ENCODE results near the gene LSM14B.

The LSM14B gene

DNA sequence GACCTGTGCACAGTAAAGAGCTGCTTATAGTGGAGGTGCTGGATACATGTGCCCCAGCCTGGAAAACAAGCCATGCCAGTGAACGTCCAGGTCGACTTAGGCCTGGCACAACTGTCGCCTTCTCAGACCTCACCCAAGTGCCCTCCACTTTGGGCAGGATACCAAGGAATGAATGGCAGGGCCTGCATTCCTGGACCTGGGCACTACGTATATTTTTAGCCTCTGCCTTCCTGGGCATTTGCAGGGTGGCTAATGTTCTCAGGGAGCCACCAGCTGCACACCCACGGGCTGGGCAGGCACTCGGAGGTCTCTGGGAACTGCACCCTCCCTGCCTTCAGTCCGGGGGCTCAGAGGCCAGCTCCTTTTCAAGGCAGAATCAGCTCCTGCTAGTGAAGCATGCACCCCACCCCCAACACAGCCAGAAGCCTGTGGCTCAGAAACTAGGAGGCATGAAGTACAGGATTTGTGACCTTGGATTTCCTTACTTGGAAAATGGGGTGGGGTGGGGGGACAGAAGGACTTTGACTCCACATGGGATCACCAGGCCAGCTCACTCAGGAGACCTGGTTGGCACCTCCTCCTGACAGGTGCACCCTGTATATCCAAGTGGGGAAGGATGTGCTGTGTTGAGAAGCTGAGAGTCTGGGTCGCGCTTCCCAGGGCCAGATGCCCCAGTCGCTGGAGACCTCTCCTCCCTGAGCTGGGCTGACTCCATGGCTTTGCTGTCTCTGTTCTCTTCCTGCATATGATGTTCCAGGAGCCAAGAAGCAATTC lies 2.5 kb upstream of the LSM14B start:
- Histone ChIP-seq H3K4me1 (ENCODE audit: control insufficient read depth in 1 of 2, insufficient read depth in 1 of 2, low read depth in 1 of 2, low read length in 1 of 2) (peaks cover 17 to 22% of the 10 kb centered on the region in 2 experiments), H3K4me3 (ENCODE audit: low read depth in 1 of 2, low read length in 1 of 2) (no peak overlapping the region), H3K27me3 (peaks cover 69% of the 10 kb centered on the region), H3K9me3 (no peaks in the 10 kb centered on the region), H3K27ac (no peak overlapping the region), H3K36me3 (peaks cover 6% of the 10 kb centered on the region)
- TF ChIP-seq, protein P1, sequence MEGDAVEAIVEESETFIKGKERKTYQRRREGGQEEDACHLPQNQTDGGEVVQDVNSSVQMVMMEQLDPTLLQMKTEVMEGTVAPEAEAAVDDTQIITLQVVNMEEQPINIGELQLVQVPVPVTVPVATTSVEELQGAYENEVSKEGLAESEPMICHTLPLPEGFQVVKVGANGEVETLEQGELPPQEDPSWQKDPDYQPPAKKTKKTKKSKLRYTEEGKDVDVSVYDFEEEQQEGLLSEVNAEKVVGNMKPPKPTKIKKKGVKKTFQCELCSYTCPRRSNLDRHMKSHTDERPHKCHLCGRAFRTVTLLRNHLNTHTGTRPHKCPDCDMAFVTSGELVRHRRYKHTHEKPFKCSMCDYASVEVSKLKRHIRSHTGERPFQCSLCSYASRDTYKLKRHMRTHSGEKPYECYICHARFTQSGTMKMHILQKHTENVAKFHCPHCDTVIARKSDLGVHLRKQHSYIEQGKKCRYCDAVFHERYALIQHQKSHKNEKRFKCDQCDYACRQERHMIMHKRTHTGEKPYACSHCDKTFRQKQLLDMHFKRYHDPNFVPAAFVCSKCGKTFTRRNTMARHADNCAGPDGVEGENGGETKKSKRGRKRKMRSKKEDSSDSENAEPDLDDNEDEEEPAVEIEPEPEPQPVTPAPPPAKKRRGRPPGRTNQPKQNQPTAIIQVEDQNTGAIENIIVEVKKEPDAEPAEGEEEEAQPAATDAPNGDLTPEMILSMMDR (IDR thresholded peaks at IDR 0.05): no peak

DNA sequence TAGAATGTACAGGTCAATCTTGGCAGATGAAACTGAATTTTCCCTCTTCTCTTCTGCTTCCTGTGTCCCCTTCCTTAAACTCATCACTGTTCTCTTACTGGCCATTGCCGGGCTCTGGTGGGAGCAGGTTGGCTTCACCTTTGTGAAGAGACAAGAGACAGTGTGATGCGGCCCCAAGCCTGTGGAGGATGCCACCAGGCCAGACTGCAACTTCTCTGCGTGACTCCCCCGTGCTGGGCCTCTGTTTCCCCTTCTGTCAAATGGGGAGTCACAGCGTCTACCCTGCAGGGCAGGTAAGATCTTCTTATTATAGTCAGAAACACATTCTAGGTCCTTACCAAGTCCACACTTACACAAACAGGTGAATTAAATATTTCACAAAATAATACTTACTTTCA lies 1.9 kb upstream of the LSM14B start:
- H3K27ac ChIP-seq: no peak overlapping the region
- peaks cover 17 to 22% of the 10 kb centered on the region in 2 experiments for H3K4me1 ChIP-seq (ENCODE audit: control insufficient read depth in 1 of 2, insufficient read depth in 1 of 2, low read depth in 1 of 2, low read length in 1 of 2)
- no peaks in the 10 kb centered on the region for H3K9me3 ChIP-seq
- H3K36me3 ChIP-seq: peaks cover 12% of the 10 kb centered on the region
- H3K4me3 ChIP-seq (ENCODE audit: low read depth in 1 of 2, low read length in 1 of 2): no peak overlapping the region
- TF ChIP-seq, protein P1 (IDR thresholded peaks at IDR 0.05): no peak
- H3K27me3 ChIP-seq: peaks cover 64% of the 10 kb centered on the region

DNA sequence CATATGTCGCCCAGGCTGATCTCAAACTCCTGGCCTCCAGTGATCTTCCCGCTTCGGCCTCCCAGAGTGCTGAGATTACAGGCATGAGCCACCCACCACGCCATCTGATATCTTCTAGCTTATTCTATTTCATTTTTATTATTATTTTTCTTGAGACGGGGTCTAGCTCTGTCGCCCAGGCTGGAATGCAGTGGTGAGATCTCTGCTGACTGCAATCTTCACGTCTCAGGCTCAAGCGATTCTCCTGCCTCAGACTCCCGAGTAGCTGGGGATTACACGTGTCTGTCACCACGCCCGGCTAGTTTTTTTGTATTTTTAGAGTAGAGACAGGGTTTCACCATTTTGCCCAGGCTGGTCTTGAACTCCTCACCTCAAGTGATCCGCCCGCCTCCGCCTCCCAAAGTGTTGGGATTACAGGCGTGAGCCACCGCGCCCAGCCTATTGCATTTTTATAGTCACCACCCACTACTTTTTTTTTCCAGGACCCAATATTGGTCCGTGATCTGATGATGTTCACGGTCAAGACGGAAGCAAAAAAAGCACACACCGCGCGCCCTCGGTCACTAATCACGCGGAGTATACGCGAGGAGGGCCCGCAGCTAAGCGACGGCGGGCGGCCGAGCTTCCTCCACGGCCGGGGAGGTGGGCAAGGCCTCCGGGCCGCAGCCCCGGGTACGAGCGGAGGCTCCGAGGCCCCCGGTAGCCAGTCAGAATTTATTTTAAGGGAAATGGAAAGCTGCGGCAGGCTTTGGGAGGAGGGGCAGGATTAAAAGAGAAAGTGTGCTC lies 1.1 kb upstream of the LSM14B start:
- Histone ChIP-seq H3K9me3 (no peaks in the 10 kb centered on the region), H3K27me3 (peaks cover 57% of the 10 kb centered on the region), H3K4me1 (ENCODE audit: control insufficient read depth in 1 of 2, insufficient read depth in 1 of 2, low read depth in 1 of 2, low read length in 1 of 2) (peaks cover 18 to 22% of the 10 kb centered on the region in 2 experiments), H3K4me3 (ENCODE audit: low read depth in 1 of 2, low read length in 1 of 2) (peak overlapping the region; percentile 81 to 91), H3K27ac (peak overlapping the region; percentile 85), H3K36me3 (peaks cover 20% of the 10 kb centered on the region)
- TF ChIP-seq, protein P1 (IDR thresholded peaks at IDR 0.05): no peak

DNA sequence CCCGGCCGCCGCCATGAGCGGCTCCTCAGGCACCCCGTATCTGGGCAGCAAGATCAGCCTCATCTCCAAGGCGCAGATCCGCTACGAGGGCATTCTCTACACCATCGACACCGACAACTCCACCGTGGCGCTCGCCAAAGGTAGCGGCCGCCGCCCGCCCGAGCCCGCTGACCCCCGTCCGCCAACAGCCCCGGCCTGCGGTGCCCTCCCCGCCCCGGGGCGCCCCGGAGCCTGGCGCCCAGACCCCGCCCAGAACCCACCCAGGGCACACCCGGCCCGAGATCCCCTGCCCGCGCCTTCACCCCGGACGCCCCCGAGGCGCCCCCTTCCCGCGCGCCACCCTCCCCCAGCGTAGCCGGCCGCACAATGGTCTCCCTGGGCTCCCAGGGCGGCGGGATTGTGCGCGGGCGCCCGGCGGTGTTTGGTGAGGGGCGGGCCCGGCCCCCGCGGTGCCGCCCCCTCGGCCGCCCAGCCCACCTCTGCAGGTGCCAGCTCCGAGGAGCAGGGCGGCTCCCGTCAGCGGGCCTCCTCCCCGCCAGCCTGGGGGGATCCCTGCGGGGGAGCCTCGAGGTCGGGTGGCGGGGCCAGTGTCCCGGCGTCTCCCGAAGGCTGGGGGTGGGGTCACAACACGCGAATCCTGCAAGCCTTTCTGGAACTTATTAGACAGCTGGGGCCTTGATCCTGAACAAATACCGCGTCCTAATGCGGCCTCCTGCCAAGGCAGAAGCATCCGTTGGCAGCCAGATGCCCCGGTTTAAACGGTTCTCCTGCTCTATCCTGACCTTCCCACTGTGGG lies 577 bp downstream of the LSM14B start:
- Histone ChIP-seq H3K9me3 (no peaks in the 10 kb centered on the region), H3K27me3 (peaks cover 40% of the 10 kb centered on the region), H3K4me1 (ENCODE audit: control insufficient read depth in 1 of 2, insufficient read depth in 1 of 2, low read depth in 1 of 2, low read length in 1 of 2) (peaks cover 20 to 22% of the 10 kb centered on the region in 2 experiments), H3K4me3 (ENCODE audit: low read depth in 1 of 2, low read length in 1 of 2) (peak overlapping the region; percentile 81 to 91), H3K27ac (peak overlapping the region; percentile 85), H3K36me3 (peaks cover 37% of the 10 kb centered on the region)
- TF ChIP-seq, protein P1 (IDR thresholded peaks at IDR 0.05): no peak

DNA sequence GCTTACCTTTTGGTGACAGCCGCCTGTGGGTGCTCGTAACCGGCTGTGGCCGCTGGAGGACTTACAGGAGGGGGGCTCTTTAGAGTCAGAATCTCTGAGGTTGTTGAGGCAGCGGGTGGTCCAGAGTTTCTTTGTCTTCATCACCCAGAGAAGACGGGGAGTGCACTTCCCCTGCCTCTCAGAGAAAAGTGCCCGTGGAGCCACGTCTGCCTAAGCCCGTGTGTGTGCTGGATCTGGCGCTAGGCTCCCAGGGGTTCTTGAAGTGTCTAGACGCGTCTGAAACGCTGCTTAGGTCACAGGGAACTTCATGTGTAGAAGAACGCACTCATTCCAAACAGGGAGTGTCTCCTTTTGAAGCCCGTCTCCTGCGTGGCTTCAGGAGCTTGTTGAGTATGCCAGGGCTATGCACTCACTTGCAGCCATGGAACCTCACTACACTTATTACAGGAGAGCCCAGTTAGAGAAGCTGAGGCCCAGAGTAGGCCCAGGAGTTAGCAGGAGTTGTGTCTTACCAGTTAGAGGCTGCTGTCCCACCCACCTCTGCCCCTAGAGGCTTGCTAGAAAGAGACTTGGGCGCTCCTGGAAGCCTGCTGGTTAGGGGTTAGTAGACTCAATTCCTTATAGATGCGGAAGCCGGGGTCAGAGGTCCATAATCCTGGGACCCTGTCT lies 1.3 kb downstream of the LSM14B start:
- peaks cover 33% of the 10 kb centered on the region for H3K27me3 ChIP-seq
- peak overlapping the region; percentile 81 to 91 for H3K4me3 ChIP-seq (ENCODE audit: low read depth in 1 of 2, low read length in 1 of 2)
- H3K9me3 ChIP-seq: no peaks in the 10 kb centered on the region
- TF ChIP-seq, protein P1 (IDR thresholded peaks at IDR 0.05): no peak
- H3K36me3 ChIP-seq: peaks cover 44% of the 10 kb centered on the region
- peaks cover 20 to 22% of the 10 kb centered on the region in 2 experiments for H3K4me1 ChIP-seq (ENCODE audit: control insufficient read depth in 1 of 2, insufficient read depth in 1 of 2, low read depth in 1 of 2, low read length in 1 of 2)
- H3K27ac ChIP-seq: peak overlapping the region; percentile 85

All from neutrophil (primary cell).